Ishikawa (cell line): ENCODE data around the gene BID.

Source experiments
- CEBPB ChIP-seq: IDR thresholded peaks from 2 replicates; pipeline ENCODE4 v1.6.1; 2012
- TF ChIP-seq, protein P1 (sequence below): IDR thresholded peaks from 2 replicates; pipeline ENCODE4 v1.6.1; 2012

DNA sequence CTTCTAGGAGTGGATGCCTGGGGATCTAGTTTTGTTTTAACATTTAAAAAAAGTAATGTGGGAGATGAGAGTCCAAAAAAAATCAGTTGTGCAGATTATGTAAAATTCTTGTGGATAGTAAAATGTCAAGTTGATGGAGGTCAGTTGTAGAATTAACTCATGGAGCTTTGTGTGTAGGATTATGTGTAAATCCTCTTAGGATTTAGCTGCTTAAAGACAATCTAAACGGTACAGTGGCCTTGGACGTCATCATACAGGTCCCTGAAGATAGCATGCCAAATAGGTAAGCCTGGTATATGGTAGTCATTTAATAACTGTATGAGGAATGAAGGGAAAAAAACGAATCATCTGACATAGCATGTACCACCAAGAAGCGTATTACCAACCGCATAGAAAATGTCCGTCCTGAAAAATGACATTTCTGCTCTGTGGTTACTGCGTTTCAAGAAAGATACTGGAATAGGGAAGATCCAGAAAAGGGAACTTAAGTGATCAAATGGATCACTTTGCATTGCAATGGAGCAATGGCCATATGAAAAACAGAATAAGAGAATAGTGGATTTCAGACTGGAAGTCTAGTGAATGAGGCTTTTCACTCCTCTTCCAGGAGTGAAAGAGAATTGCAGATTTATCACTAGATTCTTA lies 74.5 kb downstream of the BID start:
- TF ChIP-seq CEBPB = no peak
- TF ChIP-seq, protein P1, sequence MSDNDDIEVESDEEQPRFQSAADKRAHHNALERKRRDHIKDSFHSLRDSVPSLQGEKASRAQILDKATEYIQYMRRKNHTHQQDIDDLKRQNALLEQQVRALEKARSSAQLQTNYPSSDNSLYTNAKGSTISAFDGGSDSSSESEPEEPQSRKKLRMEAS = no peak
